HEK293T (cell line): ENCODE data around the gene LCP1.

Experiments
- ARNT ChIP-seq: fragments of 450-650 bp; IDR thresholded peaks from 2 replicates; pipeline ENCODE4 v1.6.1; 2017; ENCODE audit warnings: mild to moderate bottlenecking
- BHLHE40 ChIP-seq: fragments of 450-650 bp; IDR thresholded peaks from 2 replicates; pipeline ENCODE4 v1.6.1; 2016; ENCODE audit warnings: mild to moderate bottlenecking, moderate library complexity, borderline replicate concordance
- CTBP1 ChIP-seq: fragments of 450-650 bp; IDR thresholded peaks from 2 replicates; pipeline ENCODE4 v1.6.1; 2016; ENCODE audit warnings: borderline replicate concordance
- FOXA1 ChIP-seq: fragments of 450-650 bp; IDR thresholded peaks from 2 replicates; pipeline ENCODE4 v1.6.1; 2016; ENCODE audit warnings: mild to moderate bottlenecking
- FOXK2 ChIP-seq: fragments of 450-650 bp; IDR thresholded peaks from 2 replicates; pipeline ENCODE4 v1.6.1; 2016; ENCODE audit warnings: mild to moderate bottlenecking
- FOXM1 ChIP-seq: fragments of 450-650 bp; IDR thresholded peaks from 2 replicates; pipeline ENCODE4 v1.6.1; 2017; ENCODE audit warnings: mild to moderate bottlenecking, borderline replicate concordance
- L3MBTL2 ChIP-seq: fragments of 450-650 bp; conservative IDR thresholded peaks from 2 replicates; pipeline ENCODE4 v1.6.1; 2016; ENCODE audit warnings: mild to moderate bottlenecking
- NFRKB ChIP-seq: fragments of 450-650 bp; IDR thresholded peaks from 2 replicates; pipeline ENCODE4 v1.6.1; 2016; ENCODE audit warnings: mild to moderate bottlenecking, moderate library complexity
- SP1 ChIP-seq: fragments of 450-650 bp; IDR thresholded peaks from 2 replicates; pipeline ENCODE4 v1.6.1; 2017
- SUZ12 ChIP-seq: fragments of 450-650 bp; IDR thresholded peaks from 2 replicates; pipeline ENCODE4 v1.6.1; 2016; ENCODE audit warnings: mild to moderate bottlenecking
- TARDBP ChIP-seq: fragments of 450-650 bp; IDR thresholded peaks from 2 replicates; pipeline ENCODE4 v1.6.1; 2016
- ZNF384 ChIP-seq: fragments of 450-650 bp; IDR thresholded peaks from 2 replicates; pipeline ENCODE4 v1.6.1; 2016

- TF ChIP-seq BHLHE40 (no peak), SP1 (no peak), FOXK2 (no peak), FOXA1 (no peak), FOXM1 (no peak), TARDBP (no peak), CTBP1 (no peak), SUZ12 (no peak), NFRKB (no peak), L3MBTL2 (no peak), ZNF384 (no peak), ARNT (no peak)
These were observed 16.8 kb upstream of the LCP1 start for GRCh38 chr13:46198696-46199193.
